ENCODE results near the gene MUC5AC. TPM values are rescaled to one million over a fixed set of nuclear protein-coding genes. Genes with fewer than 3 reads are reported as not detected.
A peak's percentile ranks its signal among the peaks of the same experiment; 100 is the strongest.
"Not testable (repeated sequence)": the region's sequence is repeated elsewhere in the genome, so short reads cannot be mapped to it uniquely, and the experiment has no call there.

Gene MUC5AC
- 0.03 TPM for total RNA-seq

GRCh38 chr11:1157645-1158591 is at the start of gene MUC5AC:
Gene MUC5AC (plus strand): TSS chr11:1157953. CDS start chr11:1158000, 47 bp downstream.
- no peak for ATAC-seq
- peak; percentile 44 for DNase-seq (ENCODE audit: low spot score)

- ATAC-seq = no peak
Observed at GRCh38 chr11:1108246-1108900, 49.4 kb upstream of the MUC5AC start.

DNA sequence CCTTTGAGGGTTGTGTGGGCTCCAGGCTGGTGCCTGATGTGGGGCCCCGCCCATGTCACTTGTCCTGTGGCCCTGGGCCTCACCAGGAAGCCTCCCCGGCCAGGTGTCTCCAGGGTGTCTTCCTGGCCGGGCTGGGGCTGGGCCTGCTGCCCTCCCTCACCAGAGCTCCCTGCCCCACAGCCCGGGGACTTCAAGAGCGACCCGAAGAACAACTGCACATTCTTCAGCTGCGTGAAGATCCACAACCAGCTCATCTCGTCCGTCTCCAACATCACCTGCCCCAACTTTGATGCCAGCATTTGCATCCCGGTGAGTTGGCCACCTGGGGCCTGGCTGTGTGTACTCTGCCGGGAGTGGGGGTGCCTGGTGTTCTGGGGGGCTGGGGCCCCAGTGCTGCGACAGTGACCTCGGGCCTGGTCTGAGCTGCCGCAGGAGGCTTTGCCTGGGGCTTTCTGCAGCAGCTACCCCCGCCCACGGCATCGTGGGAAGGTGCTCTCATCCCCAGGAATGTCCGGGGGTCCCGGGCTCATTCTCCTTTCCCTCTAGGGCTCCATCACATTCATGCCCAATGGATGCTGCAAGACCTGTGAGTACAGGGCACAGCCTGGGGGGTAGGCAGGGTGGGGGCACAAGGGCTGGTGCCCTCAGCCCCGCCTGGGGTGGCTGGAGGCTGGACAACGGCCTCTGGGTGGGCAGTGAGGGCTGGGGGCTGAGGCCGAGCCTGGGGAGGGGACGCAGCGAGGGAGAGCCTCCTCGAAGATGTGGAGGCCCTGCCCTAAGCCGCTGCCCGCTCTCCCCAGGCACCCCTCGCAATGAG is 48.4 kb upstream of the MUC5AC start:
- ATAC-seq = no peak
- DNase-seq (ENCODE audit: low spot score) = no peak

More at GRCh38 chr11:1108246-1108900, 49.4 kb upstream of the MUC5AC start:
- no peak for DNase-seq (ENCODE audit: low spot score)

DNA sequence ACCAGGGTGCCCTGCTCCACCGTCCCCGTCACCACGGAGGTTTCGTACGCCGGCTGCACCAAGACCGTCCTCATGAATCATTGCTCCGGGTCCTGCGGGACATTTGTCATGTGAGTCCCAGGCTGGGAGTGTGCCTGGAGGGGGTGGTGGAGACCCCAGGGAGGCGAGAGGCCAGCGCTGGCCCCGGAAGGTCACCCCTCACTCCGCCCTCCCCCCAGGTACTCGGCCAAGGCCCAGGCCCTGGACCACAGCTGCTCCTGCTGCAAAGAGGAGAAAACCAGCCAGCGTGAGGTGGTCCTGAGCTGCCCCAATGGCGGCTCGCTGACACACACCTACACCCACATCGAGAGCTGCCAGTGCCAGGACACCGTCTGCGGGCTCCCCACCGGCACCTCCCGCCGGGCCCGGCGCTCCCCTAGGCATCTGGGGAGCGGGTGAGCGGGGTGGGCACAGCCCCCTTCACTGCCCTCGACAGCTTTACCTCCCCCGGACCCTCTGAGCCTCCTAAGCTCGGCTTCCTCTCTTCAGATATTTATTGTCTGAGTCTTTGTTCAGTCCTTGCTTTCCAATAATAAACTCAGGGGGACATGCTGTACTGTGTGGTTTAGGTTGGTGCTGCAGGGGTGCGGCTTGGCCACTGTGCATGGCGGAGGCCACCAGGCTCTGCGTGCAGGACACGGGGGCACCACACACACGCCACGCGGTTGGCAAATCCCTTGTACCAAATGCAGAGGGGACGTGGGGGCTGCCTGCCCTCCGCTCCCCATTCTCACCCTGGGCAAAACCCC is 47.6 kb upstream of the MUC5AC start:
- ATAC-seq = no peak
- DNase-seq (ENCODE audit: low spot score) = no peak

GRCh38 chr11:1111545-1112212 is 46.1 kb upstream of the MUC5AC start:
- ATAC-seq (no peak), DNase-seq (ENCODE audit: low spot score) (no peak)

- no peak for DNase-seq (ENCODE audit: low spot score)
- no peak for ATAC-seq
Observed at GRCh38 chr11:1112351-1113191, 45.2 kb upstream of the MUC5AC start.

DNA sequence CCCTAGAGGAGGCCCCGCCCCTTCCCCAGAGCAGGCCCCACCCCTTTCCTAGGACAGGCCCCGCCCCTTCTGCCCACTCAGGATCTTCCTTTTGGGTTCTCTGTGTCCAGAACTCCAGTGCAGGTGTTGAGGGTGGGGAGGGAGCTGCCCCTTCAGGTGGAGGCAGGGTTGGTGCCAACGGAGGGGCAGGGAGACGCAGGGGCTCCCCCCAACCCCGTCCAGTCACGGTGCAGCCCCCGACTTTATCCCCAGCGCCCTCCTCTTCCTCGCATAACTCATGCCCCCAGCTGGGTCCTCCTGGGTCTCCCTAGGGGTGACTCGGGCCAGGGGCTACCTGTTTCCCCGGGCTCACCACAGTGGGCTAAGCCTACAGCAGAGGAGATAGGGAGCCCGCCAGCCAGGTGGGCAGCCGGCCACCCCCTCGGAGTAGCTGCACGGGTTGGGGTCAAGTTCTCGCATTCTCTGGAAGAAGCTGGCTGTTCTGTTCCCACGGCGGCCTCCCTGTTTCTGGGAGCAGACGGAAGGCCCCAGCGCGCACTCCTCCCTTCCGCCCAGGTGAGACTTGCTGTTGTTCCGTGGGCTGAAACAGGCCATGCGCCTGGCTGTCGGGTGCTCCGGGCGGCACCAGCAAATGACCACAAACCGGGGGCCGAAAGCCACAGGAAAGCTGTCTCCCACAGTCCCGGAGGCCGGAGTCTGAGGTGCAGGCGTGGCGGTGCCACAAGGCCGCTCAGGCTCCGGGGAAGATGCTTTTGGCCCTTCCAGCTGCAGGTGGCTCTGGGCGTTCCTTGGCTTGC is 44.1 kb upstream of the MUC5AC start:
- no peak for DNase-seq (ENCODE audit: low spot score)
- ATAC-seq = no peak

GRCh38 chr11:1115292-1115691 is 42.5 kb upstream of the MUC5AC start:
- DNase-seq (ENCODE audit: low spot score); ATAC-seq: not testable (repeated sequence)

DNA sequence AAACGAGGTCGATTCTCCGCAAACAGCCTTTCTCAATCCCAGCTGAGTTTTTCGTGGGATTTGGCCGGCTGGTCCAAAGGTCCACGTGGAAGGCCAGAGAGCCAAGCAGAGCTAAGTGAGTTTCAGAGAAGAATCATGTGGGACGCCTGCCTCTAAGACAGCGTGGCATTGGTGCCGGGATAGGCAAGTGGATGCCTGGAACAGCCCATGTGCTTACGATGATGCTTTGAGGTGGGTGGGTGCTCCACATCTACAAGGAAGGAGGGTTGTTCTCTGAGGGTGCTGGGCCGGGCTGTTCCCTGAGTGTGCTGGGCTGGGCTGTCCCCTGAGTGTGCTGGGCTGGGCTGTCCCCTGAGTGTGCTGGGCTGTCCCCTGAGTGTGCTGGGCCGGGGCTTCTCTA is 41.6 kb upstream of the MUC5AC start:
- ATAC-seq (peak; percentile 20), DNase-seq (ENCODE audit: low spot score) (no peak)

- no peak for DNase-seq (ENCODE audit: low spot score)
- ATAC-seq = no peak
Observed at GRCh38 chr11:1116666-1117390, 40.9 kb upstream of the MUC5AC start.

DNA sequence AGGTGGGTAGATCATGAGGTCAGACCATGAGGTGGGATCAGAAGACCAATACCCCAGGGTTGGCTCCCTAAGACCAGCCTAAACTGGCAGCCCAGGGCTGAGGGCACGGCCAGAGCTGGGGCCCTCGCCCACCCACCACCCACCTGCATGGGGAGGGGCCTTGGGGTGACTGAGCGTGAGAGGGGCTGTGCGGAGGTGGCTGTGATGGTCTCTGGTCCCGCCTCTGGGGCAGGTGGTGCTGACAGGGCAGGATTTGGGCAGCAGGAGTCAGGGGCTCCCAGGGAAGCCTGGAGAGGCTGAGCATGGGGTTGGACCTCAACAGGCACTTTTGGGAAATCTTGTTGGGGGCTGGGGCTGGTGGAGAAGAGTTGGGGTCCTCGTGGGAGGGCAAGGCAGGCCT is 39.8 kb upstream of the MUC5AC start:
- ATAC-seq (no peak), DNase-seq (ENCODE audit: low spot score) (no peak)

DNA sequence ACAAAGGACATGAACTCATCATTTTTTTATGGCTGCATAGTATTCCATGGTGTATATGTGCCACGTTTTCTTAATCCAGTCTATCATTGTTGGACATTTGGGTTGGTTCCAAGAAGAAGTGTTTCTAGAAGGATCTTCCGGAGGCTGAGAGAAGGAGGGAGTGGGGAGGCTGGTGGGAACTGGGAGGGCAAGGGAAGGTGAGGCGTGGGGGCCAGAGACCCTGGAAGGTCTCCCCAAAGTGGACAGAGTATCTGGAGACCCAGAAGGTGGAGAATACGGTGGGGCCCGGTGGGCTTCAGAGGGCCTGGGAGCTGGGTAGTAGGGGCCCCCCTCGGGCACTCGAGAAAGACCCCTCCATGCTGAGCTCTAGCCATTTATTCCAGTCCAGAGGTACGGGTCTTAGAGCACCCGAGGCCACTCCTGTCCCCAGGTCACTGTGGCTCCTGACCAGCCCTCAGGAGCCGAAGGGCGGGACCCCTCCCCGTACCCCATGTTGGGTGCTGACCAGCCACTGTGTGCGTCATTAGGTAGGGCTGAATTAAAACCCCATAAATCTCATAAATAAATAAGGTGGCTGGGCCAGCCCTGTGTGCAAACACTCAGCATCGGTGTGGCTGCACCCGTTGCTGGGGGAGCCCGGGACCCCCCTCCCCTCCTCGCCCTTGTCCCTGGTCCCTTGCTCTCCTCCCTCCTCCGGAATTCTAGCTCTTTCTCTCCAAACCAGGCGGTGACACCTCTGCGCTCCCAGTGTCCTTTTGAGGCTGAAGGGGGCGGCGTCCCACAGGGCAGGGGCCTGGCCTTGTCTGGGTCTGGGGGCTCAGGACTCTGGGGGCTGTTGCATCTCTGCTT is 38.8 kb upstream of the MUC5AC start:
- ATAC-seq = no peak
- peak; percentile 35 for DNase-seq (ENCODE audit: low spot score)

GRCh38 chr11:1119604-1120146 is 38.1 kb upstream of the MUC5AC start:
- ATAC-seq (no peak), DNase-seq (ENCODE audit: low spot score) (no peak)

DNA sequence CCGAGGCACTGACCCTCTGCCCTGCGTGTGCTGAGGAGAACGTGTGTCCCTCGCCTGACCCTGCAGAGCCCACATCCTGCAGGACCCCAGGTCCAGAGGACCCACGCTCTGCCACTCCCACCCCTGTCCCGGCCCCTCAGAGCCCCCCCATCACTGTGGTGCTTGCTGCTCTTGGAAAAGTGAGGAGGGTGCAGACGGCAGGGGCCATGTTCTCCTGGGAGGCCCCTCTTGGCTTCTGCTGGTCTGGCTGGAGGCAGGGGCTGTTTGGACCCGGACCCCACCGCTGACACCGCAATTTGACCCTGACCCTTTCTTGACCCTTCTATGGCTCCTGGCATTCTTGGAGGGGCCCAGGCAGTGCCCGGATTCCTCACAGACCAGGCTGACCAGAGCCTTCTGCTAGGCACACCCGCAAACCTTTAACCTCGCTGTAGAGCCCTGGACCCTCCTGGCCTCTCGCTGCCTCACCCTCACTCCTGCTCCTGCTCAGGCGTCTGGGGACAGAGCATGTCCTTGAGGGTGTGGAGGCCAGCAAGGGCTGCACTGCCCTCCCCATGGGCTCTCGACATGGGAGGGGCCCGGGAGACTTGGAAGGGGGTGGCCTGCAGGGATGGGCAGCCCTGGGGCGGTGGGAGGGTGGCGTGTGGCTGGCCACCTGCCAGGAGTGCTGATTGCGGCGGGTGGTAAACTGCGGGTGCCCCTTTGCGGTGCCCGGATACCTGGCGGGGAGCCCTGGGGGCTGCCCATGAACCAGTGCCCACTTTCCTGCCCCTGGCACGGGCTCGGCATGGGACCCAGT is 37.0 kb upstream of the MUC5AC start:
- DNase-seq (ENCODE audit: low spot score) = no peak
- no peak for ATAC-seq

DNA sequence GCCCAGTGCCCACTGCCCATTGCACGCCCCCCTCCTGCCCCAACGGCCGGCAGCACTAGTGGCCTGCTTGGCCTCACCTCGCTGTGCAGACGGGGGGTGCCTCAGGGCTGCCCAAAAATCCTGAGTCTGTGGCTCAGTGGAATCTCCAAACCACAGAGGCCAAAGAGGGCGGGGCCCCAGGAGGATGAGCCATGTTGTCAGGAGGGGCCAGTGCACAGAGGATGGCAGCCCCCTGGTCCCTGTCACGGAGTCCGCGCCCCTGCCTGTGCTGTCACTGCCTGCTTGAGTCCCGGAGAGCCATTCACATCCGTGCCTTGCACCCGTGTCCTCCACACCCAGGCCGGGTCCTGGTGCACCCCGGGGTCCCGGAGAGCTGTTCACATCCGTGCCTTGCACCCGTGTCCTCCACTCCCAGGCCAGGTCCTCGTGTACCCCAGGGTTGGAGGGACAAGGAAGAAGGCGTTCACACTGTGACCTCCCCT is 36.4 kb upstream of the MUC5AC start:
- ATAC-seq = no peak
- no peak for DNase-seq (ENCODE audit: low spot score)

Measured in left lobe of liver (tissue), 2 donors.